ENCODE results near the gene WIPF2. TPM values are rescaled to one million over a fixed set of nuclear protein-coding genes. Genes with fewer than 3 reads are reported as not detected.

The WIPF2 gene
- total RNA-seq, 1 experiment from 2014 or later: 30.4 TPM

DNA sequence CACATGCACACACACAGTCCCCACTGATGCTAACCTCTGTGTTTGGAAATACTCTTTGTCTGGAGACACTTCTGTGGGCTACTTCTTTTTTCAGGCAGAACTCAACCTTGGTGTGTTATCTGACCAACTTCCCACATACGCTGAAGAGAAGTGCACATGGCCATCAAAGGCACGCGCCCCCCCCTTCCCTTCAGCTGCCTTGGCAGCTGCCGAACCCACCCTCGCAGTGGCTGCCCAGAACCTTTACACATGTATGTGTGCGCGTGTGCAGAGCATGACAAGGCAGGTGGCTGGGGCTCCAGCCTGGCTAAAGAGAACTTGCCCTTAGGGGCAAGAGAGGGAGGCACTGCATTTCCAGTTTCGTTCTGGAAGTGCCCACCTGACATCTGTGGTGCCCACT lies 37.9 kb upstream of the WIPF2 start (continued):
- TF ChIP-seq REST (IDR thresholded peaks at IDR 0.05; ENCODE audit: low read depth): no peak

GRCh38 chr17:40182606-40183005 lies 36.5 kb upstream of the WIPF2 start:
- DNase-seq (ENCODE audit: low read depth, low spot score): no peak
- Histone ChIP-seq H3K9me3 (ENCODE audit: control insufficient read depth in 1 of 2, insufficient read depth in 1 of 2, low read depth in 1 of 2, low read length in 2 of 2) (no peaks in the 10 kb centered on the region), H3K9ac (ENCODE audit: low read length) (no peak overlapping the region), H2AFZ (ENCODE audit: low read depth, low read length, poor library complexity, severe bottlenecking) (no peak overlapping the region), H3K27ac (ENCODE audit: low read depth, low read length) (no peak overlapping the region), H3K4me3 (replicated peaks in 1 of 2; ENCODE audit: low read depth in 1 of 2, low read length in 2 of 2) (no peak overlapping the region), H3K36me3 (ENCODE audit: control insufficient read depth in 1 of 2, insufficient read depth in 2 of 2, low read length in 2 of 2) (0 out of 4 replicates have a peak, but pooled peaks cover 0 to 3% of the 10 kb centered on the region in 2 experiments), H3K79me2 (ENCODE audit: insufficient read depth, low read length) (no peaks in the 10 kb centered on the region), H3K9me2 (ENCODE audit: insufficient read depth) (no peaks in the 10 kb centered on the region), H3K4me1 (ENCODE audit: control insufficient read depth in 1 of 2, insufficient read depth in 2 of 2, low read length in 2 of 2) (peaks cover 40 to 46% of the 10 kb centered on the region in 2 experiments), H3K27me3 (ENCODE audit: insufficient read depth, low read length) (no peaks in the 10 kb centered on the region), H3K4me2 (ENCODE audit: low read length) (no peak overlapping the region), H4K20me1 (ENCODE audit: insufficient read depth) (no peaks in the 10 kb centered on the region)
- intact Hi-C loops (cut with micrococcal nuclease): no loop called here
- ChIA-PET RAD21 (ENCODE audit: low non-redundant PET in 1 of 2, low total read pairs in 2 of 2, uncharacterized antibody in 2 of 2, unreplicated experiment in 2 of 2) (no interaction called here), CTCF (no interaction called here), POLR2A (no interaction called here)
- no peak for ATAC-seq
- TF ChIP-seq, protein P1, sequence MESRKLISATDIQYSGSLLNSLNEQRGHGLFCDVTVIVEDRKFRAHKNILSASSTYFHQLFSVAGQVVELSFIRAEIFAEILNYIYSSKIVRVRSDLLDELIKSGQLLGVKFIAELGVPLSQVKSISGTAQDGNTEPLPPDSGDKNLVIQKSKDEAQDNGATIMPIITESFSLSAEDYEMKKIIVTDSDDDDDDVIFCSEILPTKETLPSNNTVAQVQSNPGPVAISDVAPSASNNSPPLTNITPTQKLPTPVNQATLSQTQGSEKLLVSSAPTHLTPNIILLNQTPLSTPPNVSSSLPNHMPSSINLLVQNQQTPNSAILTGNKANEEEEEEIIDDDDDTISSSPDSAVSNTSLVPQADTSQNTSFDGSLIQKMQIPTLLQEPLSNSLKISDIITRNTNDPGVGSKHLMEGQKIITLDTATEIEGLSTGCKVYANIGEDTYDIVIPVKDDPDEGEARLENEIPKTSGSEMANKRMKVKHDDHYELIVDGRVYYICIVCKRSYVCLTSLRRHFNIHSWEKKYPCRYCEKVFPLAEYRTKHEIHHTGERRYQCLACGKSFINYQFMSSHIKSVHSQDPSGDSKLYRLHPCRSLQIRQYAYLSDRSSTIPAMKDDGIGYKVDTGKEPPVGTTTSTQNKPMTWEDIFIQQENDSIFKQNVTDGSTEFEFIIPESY (IDR thresholded peaks at IDR 0.05; ENCODE audit: extremely low read depth, insufficient replicate concordance, low read length): no peak
- TF ChIP-seq FOSL1 (IDR thresholded peaks at IDR 0.05; ENCODE audit: low read depth) (no peak), JUND (IDR thresholded peaks at IDR 0.05) (no peak), POLR2A (IDR thresholded peaks at IDR 0.05; ENCODE audit: borderline replicate concordance, extremely low read depth, insufficient read depth, insufficient read length) (no peak), SRF (IDR thresholded peaks at IDR 0.05; ENCODE audit: low read depth) (no peak), POLR2AphosphoS5 (IDR thresholded peaks at IDR 0.05; ENCODE audit: low read depth, low read length) (no peak), EGR1 (IDR thresholded peaks at IDR 0.05; ENCODE audit: low read depth) (no peak)
- BruUV-seq (replicated peaks): no TSS peak

Measured in HCT116 (cell line).